NOMO-1 (cell line): ENCODE results near the gene SLC18A3.
A peak's percentile ranks its signal among the peaks of the same experiment; 100 is the strongest.

Experiments used
- DNase-seq, 2 experiments: peaks; one replicate each; lab custom pipeline; 2025; ENCODE audit not compliant: unreplicated experiment in 2 of 2; lab: John Stamatoyannopoulos, UW

SLC18A3 gene

DNA sequence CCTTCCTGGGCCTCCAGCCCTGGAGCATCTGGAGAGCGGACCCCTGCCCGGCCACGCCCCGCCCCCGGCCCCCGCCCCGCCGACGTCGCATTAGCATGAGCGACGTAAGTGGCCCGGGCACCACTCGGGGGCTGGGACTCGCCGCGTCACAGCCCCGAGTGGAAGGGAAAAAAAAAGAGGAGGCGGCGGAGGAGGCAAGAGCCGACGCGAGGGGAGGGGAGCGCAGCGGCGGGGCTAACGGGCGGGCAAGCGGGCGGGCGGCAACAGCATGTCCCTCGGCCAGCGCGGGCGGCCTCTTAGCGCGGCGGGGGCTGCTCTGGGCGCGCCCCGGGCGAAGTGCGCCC, at the start of gene SLC18A3:
Gene SLC18A3 (plus strand): TSS at position 197 of the 344 bp plus-strand sequence. CDS start 431 bp downstream, outside the sequence.
- no peak for DNase-seq

DNA sequence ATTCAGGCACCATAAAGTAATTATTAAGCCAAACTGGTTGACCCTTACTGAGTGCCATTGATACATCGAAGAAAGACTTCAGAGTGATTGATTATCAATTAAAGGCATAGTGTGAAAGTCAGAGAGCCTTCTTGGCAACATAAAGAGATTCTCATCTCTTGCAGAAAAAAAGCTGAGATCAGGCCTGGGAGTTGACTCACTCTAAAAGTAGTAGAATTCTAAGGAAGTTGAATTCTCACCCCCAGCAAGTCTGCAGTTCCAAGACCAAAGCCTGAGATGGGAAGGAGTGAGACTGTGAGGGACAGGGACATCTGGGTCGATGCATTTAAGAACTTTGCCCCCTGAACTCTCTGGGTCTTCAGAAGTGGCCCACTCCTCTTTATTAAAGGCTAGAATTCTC, 49.6 kb upstream of the SLC18A3 start:
- no peak for DNase-seq

DNA sequence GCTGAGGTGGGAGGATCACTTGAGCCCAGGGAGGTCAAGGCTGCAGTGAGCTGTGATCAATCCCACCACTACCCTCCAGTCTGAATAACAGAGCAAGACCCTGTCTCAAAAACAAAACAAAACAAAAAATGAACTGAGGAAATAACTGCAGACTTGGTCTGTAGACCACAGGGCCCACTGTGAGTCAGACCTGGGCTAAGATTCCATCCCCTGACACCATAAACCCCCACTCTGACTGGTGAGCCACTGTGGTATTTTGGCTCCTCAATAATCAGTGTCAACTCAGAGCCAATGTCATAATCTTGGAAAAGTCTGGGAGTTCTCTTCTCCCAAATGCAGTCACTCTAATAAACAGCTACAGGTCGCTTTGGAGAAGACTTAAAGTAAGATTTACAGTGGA, 47.2 kb upstream of the SLC18A3 start:
- DNase-seq = no peak

DNA sequence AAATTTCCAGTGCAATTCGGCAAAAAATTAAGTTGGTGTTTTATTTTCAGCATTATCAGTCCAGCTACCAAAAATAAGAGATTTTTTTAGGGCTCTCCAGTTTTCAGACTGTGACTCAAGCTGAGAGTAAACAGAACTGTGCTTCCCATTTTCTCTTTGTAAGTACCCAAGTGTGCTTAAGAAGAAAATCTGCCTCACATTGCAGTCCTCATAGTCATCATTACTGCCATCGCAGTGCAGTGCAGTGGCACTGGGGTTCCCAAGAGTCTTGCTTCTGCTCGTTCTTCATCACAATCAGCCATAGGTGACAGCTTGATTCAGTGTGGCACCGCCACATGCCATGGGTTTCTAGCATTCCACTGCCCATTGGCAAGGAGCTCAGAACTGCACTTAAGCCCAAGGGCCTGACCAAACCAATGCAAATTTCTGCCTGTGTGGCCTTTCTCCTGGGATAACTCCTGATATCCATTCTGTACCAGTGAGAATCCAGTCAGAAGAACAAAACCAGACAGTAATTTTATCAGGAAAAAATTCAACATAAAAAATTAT, 45.6 kb upstream of the SLC18A3 start:
- no peak for DNase-seq

DNA sequence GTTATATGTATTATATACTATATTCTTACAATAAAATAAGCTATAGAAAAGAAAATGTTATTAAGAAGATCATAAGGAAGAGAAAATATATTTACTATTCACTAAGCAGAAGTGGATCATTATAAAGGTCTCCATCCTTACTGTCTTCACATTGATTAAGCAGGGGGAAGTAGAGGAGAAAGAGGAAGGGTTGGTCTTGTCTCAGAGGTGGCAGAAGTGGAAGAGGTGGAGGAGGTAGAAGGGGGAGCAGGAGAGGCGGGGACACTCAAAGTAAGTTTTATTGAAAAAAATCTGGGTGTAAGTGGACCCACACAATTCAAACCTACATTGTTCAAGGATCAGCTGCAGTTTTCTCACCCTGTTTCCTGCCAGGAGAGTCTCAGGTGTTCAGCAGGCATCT, 42.3 kb upstream of the SLC18A3 start:
- peak; percentile 5 to 22 for DNase-seq

DNA sequence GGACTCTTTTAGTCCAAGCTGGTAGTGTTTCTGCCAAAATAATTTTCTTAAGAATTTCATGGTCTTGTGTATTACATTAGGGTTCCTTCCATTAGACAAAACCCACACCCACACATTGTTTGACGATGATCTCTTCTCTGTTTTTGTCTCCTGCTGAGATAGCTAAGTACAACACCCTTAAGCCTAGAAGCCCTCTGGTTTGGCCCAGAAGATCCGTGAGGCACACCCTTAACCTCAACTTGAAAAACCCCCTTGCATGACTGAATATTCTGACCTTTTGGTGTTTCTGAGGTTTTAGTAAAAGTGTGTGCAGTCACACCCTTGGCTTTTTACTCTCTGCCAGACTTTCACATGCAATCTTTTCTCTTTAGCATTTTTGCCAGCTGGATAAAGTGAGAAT, 41.9 kb upstream of the SLC18A3 start:
- DNase-seq = no peak

DNA sequence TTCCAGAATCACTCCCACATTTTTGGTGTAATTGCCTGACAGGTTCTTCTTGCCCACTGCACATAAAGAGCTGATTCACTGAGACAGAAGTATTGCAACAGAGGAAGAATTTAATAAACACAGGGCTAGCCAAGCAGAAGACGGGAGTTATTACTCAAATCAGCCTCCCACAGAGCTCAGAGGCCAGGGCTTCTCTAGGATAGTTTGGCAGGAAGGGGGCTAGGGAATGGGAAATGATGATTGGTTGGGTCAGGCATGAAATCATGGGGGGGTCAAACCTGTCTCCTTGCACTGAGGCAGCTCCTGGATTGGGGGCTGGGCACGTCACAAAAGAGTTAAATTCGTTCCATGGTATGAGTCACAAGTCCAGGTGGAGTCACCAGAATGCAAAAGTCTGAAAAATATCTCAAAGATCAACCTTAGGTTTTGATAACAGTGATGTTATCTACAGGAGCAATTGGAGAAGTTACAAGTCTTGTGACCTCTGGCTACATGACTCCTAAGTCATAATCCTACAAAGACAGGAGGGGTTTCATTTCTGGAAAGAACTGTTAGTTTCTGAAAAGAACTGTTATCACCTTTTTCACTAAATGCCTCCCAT, 41.0 kb upstream of the SLC18A3 start:
- DNase-seq = no peak

DNA sequence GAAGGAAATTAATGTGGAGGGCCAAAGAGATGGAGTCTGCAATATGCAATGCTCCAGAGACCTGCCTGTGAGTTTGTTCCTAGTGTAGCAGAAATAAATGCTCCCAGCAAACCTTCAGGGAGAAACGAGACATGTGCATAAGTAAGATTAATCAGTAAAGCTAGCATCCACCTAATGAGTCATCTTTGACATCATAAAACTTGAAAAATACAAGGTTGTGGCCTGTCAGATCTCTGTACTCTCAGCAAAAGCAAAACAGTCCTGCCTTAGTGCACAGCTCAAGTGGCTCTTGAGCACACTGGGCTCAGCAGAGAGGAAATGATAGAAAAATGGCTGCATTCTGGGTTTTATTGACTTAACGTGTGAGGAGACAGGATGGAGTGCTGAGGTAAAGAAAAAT, 38.7 kb upstream of the SLC18A3 start:
- no peak for DNase-seq

DNA sequence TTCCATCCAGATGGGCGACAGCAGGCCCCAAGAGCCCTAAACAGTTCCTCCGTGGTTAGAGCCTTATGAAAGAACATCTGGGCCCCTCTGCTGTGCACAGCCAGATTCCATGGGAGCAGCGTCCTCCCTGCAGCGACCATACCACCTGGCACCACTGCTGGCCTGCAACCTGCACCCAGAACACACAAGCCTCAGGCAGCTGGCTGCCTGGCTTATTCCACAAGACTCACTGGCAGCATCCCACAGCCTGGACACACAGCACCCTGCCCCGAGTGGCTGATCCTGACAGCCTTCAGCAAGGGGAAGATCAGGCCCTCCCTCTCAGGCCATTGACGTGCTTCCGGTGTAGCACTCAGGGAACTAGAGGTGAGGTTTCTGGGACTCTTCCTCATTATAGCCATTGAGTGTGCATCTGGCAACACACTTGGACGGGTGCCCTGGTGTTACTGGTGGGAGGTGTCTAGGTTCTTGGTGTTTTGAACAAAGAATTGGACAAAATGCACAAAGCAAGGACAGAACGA, 37.5 kb upstream of the SLC18A3 start:
- DNase-seq = no peak

DNA sequence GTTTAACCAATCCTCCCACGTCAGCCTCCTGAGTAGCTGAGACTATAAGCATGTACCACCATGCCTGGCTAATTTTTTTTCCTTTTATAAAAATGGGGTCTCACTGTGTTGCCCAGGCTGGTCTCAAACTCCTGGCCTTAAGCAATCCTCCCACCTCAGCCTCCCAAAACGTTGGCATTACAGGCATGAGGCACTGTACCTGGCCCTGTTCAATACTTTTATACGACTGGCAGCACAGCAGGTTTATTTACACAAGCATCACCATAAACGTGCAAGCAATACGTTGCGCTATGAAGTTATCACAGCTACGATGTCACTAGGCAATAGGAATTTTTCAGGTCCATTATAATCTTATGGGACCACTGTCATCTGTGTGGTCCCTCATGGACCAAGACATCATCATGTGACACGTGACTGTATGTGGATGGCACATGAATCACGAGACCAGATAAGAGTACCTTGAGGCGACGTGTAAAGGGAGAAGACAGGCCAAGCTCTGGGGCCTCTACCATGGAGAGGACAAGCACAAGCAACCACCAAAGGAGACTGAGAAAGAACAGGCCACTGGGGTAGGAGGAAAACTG, 34.5 kb upstream of the SLC18A3 start:
- no peak for DNase-seq

DNA sequence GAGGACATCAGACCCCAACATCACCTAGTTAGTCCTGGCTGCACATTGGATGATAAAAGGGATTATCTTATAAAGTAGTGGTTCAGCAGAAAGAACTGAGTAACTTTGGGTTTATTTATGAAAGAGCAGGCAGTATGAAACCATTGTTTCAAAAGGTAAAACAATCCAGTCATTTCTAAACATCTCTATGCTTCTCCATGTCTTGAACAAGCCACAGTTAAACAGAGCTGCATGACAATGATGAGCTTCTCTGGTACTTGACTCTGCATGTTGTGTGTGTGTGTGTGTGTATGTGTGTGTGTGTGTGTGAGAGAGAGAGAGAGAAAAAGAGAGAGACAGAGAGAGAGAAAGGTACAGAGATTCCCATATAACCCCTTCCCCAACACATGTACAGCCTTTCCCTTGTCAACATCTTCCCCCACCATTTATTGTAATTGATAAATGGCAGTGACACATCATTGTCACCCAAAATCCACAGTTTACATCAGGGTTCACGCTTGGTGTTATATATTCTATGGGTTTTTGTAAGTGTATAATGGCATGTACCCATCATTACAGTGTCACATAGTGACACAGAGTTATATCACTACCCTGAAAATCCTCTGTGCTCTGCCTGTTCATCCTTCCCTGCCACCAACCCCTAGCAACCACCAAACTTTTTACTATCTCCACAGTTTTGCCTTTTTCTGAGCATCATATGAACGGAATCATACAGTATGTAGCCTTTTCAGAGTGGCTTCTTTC, 32.8 kb upstream of the SLC18A3 start:
- DNase-seq = no peak

DNA sequence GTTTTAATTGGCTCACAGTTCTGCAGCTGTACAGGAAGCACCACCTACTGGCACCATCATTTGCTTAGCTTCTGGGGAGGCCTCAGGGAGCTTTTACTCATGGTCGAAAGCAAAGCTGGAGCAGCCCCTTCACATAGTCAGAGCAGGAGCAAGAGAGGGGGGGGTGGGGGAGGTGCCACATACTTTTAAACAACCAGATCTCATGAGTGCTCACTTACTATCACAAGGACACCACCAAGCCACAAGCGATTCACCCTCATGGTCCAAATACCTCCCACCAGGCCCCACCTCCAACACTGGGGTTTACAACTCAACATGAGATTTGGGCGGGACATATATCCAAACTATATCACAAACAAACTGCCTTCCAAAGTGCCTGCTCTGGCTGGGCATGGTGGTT, 31.7 kb upstream of the SLC18A3 start:
- no peak for DNase-seq

DNA sequence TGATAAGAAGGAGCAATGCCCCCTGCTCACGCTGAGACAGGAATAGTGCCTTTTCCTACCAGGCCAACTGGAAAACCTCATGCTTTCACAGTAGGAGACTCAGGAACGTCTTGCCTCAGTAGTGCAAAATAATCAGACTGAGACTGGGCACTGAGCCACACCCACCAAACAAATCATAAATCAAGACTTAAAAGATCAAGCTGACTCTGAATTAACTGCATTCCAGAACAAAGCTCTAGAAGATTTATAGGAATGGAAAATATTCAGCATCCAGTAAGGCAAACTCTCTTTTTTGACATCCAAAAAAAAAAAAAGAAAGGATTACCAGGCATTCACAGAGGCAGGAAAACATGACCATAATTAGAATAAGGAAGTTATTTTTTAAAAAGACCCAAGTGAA, 30.5 kb upstream of the SLC18A3 start:
- DNase-seq = no peak

DNA sequence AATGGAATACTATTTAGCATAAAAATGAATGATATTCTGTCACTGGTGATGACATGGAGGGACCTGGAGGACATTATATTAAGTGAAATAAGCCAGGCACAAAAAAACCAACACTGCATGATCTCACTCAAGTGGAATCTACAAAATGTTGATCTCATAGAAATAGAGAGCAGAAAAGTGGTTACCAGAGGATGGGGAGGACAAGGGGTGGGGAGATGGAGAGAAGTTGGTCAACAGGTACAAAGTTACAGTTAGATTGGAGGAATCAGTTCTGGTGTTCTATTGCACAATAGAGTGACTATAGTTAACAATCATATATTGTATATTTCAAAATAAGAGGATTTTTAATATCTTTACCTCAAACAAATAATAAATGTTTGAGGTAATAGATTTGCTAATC, 24.7 kb upstream of the SLC18A3 start:
- no peak for DNase-seq

DNA sequence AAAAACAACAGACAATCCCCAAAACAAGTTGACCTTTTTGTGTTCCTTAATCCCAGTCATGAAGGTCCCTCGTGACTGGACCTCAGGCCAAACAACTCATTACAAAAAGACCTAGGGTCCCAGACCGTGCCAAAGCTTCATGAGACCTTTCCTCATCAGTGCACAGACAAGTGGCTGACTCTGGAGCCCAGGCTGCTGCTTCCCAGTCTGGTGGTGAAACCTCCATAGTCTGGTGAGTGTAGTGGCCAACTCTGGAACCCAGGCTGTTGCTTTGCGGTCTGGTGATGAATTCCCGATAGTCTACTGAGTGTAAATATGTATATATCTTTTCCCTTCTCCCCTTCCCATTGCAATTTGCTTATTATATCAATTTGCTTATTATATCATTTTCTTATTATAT, 22.1 kb upstream of the SLC18A3 start:
- no peak for DNase-seq

DNA sequence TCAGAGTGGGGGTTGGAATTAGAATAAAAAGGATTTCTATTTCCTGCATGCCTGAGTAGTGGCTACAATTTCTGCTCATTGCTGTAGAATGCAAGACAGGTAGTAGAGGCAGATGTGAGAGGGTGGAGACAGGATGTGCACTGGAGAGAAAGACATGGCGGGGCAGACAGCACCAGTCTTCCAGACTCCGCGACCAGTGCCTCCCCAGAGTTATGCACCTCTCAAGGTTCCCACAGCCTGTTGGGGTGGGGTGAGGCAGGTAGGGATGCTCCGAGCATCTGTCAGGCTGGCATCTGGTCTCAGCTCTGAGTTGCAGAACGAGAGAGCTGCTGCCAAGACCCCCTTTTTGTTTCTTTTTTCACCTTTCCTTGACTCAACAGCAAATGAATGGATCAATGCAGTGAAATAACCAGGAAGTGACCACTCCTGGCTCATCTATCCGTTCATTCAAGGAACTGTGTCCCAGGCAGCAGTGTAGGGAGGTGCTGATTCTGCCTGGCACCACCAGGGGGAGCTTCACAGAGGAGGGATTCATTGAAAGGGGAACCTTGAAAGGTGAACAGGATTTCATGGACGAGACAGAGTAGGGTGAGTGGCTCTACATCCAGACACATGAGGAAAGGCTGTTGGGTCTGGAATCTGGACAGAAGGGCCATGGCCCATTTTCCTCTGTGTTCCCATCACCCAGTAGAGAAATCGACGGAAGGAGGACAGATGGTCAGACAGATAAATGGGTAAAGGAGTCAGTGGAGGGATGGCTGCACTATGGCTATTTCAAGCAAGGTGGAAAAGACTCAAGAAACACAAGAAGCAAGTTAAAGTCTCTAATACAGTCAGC, 17.2 kb upstream of the SLC18A3 start:
- DNase-seq = peak in 1 of 2 experiments; percentile 48

DNA sequence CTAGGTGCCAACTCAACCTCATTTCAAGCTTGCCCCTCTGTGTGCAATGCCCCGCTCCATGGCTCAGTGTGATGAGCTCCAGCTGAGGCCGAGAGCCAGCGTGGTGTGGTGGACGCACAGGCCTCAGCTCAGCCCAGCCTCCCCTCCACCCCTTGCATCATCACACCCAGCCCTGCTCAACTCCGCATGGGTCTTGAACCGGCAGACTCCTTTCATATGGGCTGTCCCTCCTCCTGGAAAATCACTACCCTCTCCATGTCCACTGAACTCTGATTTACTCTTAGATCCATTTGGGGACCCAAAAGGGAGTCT, 16.6 kb upstream of the SLC18A3 start:
- no peak for DNase-seq

DNA sequence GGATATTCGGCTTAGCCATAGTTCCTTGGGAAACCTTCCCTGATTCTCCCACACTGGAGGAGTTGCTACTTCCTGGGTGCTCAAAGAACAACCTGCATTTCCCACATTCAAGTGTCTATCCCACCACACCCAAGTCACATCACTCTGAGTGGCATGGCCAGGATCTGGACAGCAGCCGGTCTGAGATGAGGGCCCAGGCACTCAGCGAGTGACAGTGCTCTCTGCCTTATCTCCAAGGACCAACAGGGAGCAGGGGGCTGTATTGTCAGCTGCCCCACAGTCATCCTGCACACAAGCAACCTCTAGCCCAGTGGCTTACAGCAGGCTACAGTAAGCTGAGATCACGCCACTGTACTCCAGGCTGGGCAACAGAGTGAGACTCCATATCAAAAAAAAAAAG, 16.1 kb upstream of the SLC18A3 start:
- DNase-seq = no peak

DNA sequence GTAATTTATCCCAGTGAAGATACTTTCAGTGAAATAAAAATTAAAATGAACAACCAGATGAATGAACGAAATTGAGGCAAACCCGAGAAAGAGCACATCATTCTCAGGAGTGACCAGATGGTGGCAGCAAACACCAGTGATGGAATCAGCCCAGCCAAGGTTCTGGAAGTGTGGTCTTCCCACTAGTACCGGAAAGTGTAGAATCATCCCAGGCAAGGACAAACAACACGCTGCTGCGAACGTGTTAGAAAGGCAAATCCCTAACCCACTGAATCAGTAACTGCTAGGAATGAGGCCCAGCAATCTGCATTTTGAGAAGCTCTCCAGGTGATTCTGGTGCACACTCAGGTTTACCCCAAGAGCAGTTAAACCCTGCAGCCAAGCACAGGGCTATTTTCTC, 15.5 kb upstream of the SLC18A3 start:
- DNase-seq = peak in 1 of 2 experiments; percentile 3

DNA sequence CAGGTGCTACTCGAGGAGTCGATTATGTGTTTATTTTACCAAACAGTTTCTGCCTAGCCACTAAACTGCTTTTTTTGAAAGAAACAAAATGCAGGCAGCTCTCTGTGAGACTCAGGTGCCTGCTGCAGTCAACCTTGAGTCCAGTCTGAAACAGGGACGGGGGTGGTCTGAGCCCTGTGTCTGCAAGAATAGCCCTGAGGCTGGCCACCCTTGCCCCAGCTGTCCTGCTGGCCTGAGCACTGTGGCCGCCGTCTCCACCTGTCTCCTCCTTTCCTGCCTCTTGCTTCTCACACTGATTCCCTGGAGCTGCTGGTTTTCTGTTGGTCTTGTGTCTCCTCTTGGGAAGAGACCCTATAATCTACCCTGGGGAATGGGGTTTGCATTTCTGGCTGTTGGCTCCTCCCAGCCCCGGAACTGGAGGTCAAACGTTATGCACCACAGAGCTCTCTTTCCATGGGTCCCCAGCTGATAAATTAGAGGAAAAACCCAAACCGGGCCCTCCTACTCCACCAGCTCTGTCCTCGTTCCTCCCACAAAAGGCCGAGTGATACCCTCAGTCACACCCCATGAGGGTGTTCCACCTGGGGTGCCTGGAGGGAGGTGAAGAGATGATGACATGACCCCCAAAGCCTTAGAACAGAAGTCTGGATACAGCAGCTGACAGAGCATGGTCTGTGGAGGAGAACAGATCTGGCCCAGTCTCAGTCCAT, 15.0 kb upstream of the SLC18A3 start:
- DNase-seq = no peak
